H1 (cell line): ENCODE measurements around the gene WDSUB1. TPM values are rescaled to one million over a fixed set of nuclear protein-coding genes. Genes with fewer than 3 reads are reported as not detected.

ENCODE experiments used
- CTCF ChIA-PET: fragments of 300-600 bp; sonication (Branson Sonifier 250); formaldehyde crosslinking; loops from one replicate; lab custom pipeline; 2021; ENCODE audit not compliant: partially characterized antibody; lab: Charles Lee
- POLR2A ChIA-PET: fragments of 300-600 bp; sonication (Branson Sonifier 250); formaldehyde crosslinking; loops from one replicate; lab custom pipeline; 2021; ENCODE audit warnings: inconsistent platforms; ENCODE audit not compliant: partially characterized antibody; lab: Charles Lee
- DNase-seq, 2 experiments: peaks; one replicate each; pipeline versions ENCODE4 v3.0.0 to v3.0.0-alpha.2; 2010 to 2022; ENCODE audit warnings: low spot score in 2 of 2, low read depth in 1 of 2, mixed read lengths in 1 of 2
- FAIRE-seq: peaks from 2 replicates; lab custom pipeline; 2011; peaks lifted over from hg19 to GRCh38; lab: Jason Lieb, UNC
- H2AFZ ChIP-seq: 2 replicates; pipeline ENCODE4 v1.8.1; 2012; ENCODE audit warnings: low read length, inconsistent platforms
- H2AK5ac ChIP-seq: 2 replicates; pipeline ENCODE4 v1.6.1; 2013; ENCODE audit warnings: low read depth, low read length
- H2BK120ac ChIP-seq: replicated peaks from 2 replicates; pipeline ENCODE3; 2013; ENCODE audit warnings: low read depth, low read length, inconsistent platforms
- H2BK12ac ChIP-seq: 2 replicates; pipeline ENCODE4 v1.6.1; 2013; ENCODE audit warnings: low read depth, low read length
- H2BK15ac ChIP-seq: 2 replicates; pipeline ENCODE4 v1.6.1; 2013; ENCODE audit warnings: low read length
- H2BK20ac ChIP-seq: 2 replicates; pipeline ENCODE4 v1.6.1; 2013; ENCODE audit warnings: low read length
- H2BK5ac ChIP-seq: 2 replicates; pipeline ENCODE4 v1.6.1; 2013; ENCODE audit warnings: low read depth, low read length
- H3K14ac ChIP-seq: 2 replicates; pipeline ENCODE4 v1.6.1; 2013; ENCODE audit warnings: inconsistent platforms; ENCODE audit not compliant: insufficient read length
- H3K18ac ChIP-seq: 2 replicates; pipeline ENCODE4 v1.6.1; 2013; ENCODE audit warnings: low read length; ENCODE audit errors: extremely low read depth
- H3K23ac ChIP-seq: 2 replicates; pipeline ENCODE4 v1.6.1; 2013; ENCODE audit warnings: inconsistent platforms; ENCODE audit not compliant: insufficient read length
- H3K23me2 ChIP-seq: 2 replicates; pipeline ENCODE4 v1.6.1; 2013; ENCODE audit warnings: low read depth, low read length
- H3K27ac ChIP-seq: 2 replicates; pipeline ENCODE4 v1.6.1; 2011; ENCODE audit warnings: low read depth, low read length, inconsistent platforms
- H3K27me3 ChIP-seq, 4 experiments: replicated peaks in 1 of 4; 1 replicate in 1 of 4; 2 replicates in 3 of 4; pipeline versions ENCODE4 v1.6.1 to v1.8.1; 2011 to 2013; ENCODE audit warnings: low read length in 3 of 4, mild to moderate bottlenecking in 3 of 4, inconsistent platforms in 2 of 4, mixed read lengths in 2 of 4, moderate library complexity in 1 of 4; ENCODE audit not compliant: control insufficient read depth in 3 of 4, insufficient read depth in 3 of 4; ENCODE audit errors: extremely low read depth in 1 of 4
- H3K36me3 ChIP-seq, 4 experiments: 2 replicates each; pipeline versions ENCODE4 v1.6.1 to v1.8.1; 2011 to 2013; ENCODE audit warnings: mild to moderate bottlenecking in 4 of 4, low read length in 3 of 4, moderate library complexity in 2 of 4, control low read depth in 1 of 4, inconsistent platforms in 1 of 4; ENCODE audit not compliant: insufficient read depth in 4 of 4, control insufficient read depth in 2 of 4
- H3K4ac ChIP-seq: replicated peaks from 2 replicates; pipeline ENCODE3; 2013; ENCODE audit warnings: low read length, low read depth, mixed read lengths, inconsistent platforms; ENCODE audit not compliant: insufficient read length
- H3K4me1 ChIP-seq, 4 experiments: replicated peaks in 1 of 4; 1 replicate in 1 of 4; 2 replicates in 3 of 4; pipeline versions ENCODE4 v1.6.1 to v1.8.1; 2011 to 2013; ENCODE audit warnings: low read length in 3 of 4, inconsistent platforms in 2 of 4, mixed read lengths in 1 of 4; ENCODE audit not compliant: insufficient read depth in 4 of 4, control insufficient read depth in 3 of 4
- H3K4me2 ChIP-seq, 2 experiments: 2 replicates each; pipeline versions ENCODE4 v1.6.1 to v1.8.1; 2011 to 2013; ENCODE audit warnings: low read depth in 2 of 2, low read length in 2 of 2, control low read depth in 1 of 2, inconsistent platforms in 1 of 2, mild to moderate bottlenecking in 1 of 2; ENCODE audit not compliant: insufficient read depth in 1 of 2
- H3K4me3 ChIP-seq, 4 experiments: fragments of 200-600, 300-600 bp in 1 of 4; sonication (generic), shearing (Covaris generic), sonication (Bioruptor Twin) in 1 of 4; 2 replicates each; pipeline versions ENCODE4 v1.5.1 to v1.8.1; 2011 to 2016; ENCODE audit warnings: low read length in 4 of 4, low read depth in 3 of 4, control low read depth in 2 of 4, inconsistent platforms in 2 of 4, mild to moderate bottlenecking in 2 of 4, mixed read lengths in 1 of 4, moderate library complexity in 1 of 4; ENCODE audit not compliant: insufficient read depth in 2 of 4; ENCODE audit errors: extremely low read depth in 1 of 4
- H3K56ac ChIP-seq: replicated peaks from 2 replicates; pipeline ENCODE3; 2013; ENCODE audit warnings: low read depth, mild to moderate bottlenecking, mixed read lengths, low read length, inconsistent platforms; ENCODE audit not compliant: insufficient read length
- H3K79me1 ChIP-seq: 2 replicates; pipeline ENCODE4 v1.6.1; 2013; ENCODE audit warnings: low read depth, low read length, control low read depth
- H3K79me2 ChIP-seq, 2 experiments: 2 replicates each; pipeline versions ENCODE4 v1.6.1 to v1.8.1; 2012 to 2013; ENCODE audit warnings: low read length in 2 of 2, mild to moderate bottlenecking in 2 of 2, inconsistent platforms in 1 of 2; ENCODE audit not compliant: insufficient read depth in 2 of 2, control insufficient read depth in 1 of 2
- H3K9ac ChIP-seq, 4 experiments: replicated peaks in 1 of 4; 1 replicate in 1 of 4; 2 replicates in 3 of 4; pipeline versions ENCODE4 v1.6.1 to v1.8.1; 2011 to 2013; ENCODE audit warnings: low read depth in 3 of 4, low read length in 3 of 4, control low read depth in 2 of 4, mild to moderate bottlenecking in 2 of 4, moderate library complexity in 2 of 4, inconsistent platforms in 1 of 4; ENCODE audit errors: extremely low read depth in 1 of 4
- H3K9me3 ChIP-seq, 2 experiments: 2 replicates each; pipeline versions ENCODE4 v1.6.1 to v1.8.1; 2012 to 2013; ENCODE audit warnings: mild to moderate bottlenecking in 2 of 2, moderate library complexity in 2 of 2, control low read depth in 1 of 2, inconsistent platforms in 1 of 2, low read depth in 1 of 2, low read length in 1 of 2, mixed read lengths in 1 of 2; ENCODE audit not compliant: insufficient read depth in 2 of 2
- H4K20me1 ChIP-seq, 2 experiments: replicated peaks in 1 of 2; 2 replicates each; pipeline versions ENCODE3 to v1.8.1; 2011 to 2013; ENCODE audit warnings: inconsistent platforms in 2 of 2, low read length in 2 of 2, mild to moderate bottlenecking in 1 of 2; ENCODE audit not compliant: insufficient read depth in 2 of 2, control insufficient read depth in 1 of 2
- H4K5ac ChIP-seq: 2 replicates; pipeline ENCODE4 v1.6.1; 2013; ENCODE audit warnings: low read length, low read depth, mixed read lengths, inconsistent platforms; ENCODE audit not compliant: insufficient read length
- H4K8ac ChIP-seq: 2 replicates; pipeline ENCODE4 v1.8.0; 2013; ENCODE audit warnings: mild to moderate bottlenecking, moderate library complexity, low read length, inconsistent platforms; ENCODE audit not compliant: insufficient read depth; ENCODE audit errors: extremely low read depth
- H4K91ac ChIP-seq: replicated peaks from 2 replicates; pipeline ENCODE3; 2013; ENCODE audit warnings: low read length, mixed read lengths, inconsistent platforms; ENCODE audit not compliant: insufficient read length
- ATF2 ChIP-seq: IDR thresholded peaks from 2 replicates; pipeline ENCODE4 v1.6.1; 2012; ENCODE audit warnings: low read length, inconsistent platforms
- BACH1 ChIP-seq: IDR thresholded peaks from 2 replicates; pipeline ENCODE4 v1.6.1; 2012; ENCODE audit warnings: low read length, improper control_type of control experiment
- polyA plus RNA-seq, 7 experiments: library from polyadenylated mRNA; depleted of rRNA in 3 of 7; stranded (reverse) in 5 of 7; unstranded in 2 of 7; fragments of >200 nt in 5 of 7; fragments of 200-250 nt in 2 of 7; gene quantifications; 1 replicate in 5 of 7; 2 replicates in 1 of 7; 4 replicates in 1 of 7; pipeline versions ENCODE4 v1.2.1 to v1.2.3, GENCODE V29; 2011 to 2013; ENCODE audit warnings: missing spikeins in 2 of 7, mixed read lengths in 2 of 7
- total RNA-seq: library from RNA; stranded (reverse); fragmentation: NEBNext Ultra II Directional; extraction: Animal tissue kit (Norgen Biotek cat#: 25700); gene quantifications from 2 replicates; pipeline ENCODE4 v1.2.1, GENCODE V29; 2021

Gene WDSUB1
- total and polyA plus RNA-seq, 2 of the 8 experiments (the other 6 are each of a cell fraction or from before 2014, with no cell fraction given) = 5.5 to 8.0 TPM

- no peak overlapping the region for H2BK120ac ChIP-seq
- H3K4me1 ChIP-seq = no peaks in the 10 kb centered on the region
- no peak overlapping the region for H3K4me2 ChIP-seq
- no peak overlapping the region for H2BK15ac ChIP-seq
- no peak overlapping the region for H2AK5ac ChIP-seq
- no peak overlapping the region for H4K91ac ChIP-seq
- no peak overlapping the region for H3K23ac ChIP-seq
- H3K79me2 ChIP-seq = no peaks in the 10 kb centered on the region
- H2AFZ ChIP-seq = no peak overlapping the region
- DNase-seq (peak in 1 of 2 experiments; percentile 16), FAIRE-seq (no peak)
- no peak overlapping the region for H3K14ac ChIP-seq
- H2BK12ac ChIP-seq = no peak overlapping the region
- H4K8ac ChIP-seq = no peak overlapping the region
- H2BK5ac ChIP-seq = no peak overlapping the region
- H3K18ac ChIP-seq = no peak overlapping the region
- H3K23me2 ChIP-seq = no peaks in the 10 kb centered on the region
- H4K20me1 ChIP-seq = peaks cover 0 to 6% of the 10 kb centered on the region in 2 experiments
- no peak overlapping the region for H3K9ac ChIP-seq
- H3K9me3 ChIP-seq = no peaks in the 10 kb centered on the region
- CTCF ChIA-PET = interaction anchor here (0.6 to 4.2 kb wide), 8 partner anchors 11 to 674 kb away, joined by 3 to 19 read pairs (median 3); no protein-coding TSS in a partner anchor
- no peak overlapping the region for H3K4ac ChIP-seq
- no peak overlapping the region for H3K4me3 ChIP-seq
- no peak overlapping the region for H3K56ac ChIP-seq
- no peak overlapping the region for H4K5ac ChIP-seq
- H3K79me1 ChIP-seq = no peaks in the 10 kb centered on the region
- POLR2A ChIA-PET = no interaction called here
- peaks cover 0 to 6% (median 1%) of the 10 kb centered on the region in 4 experiments; a peak in 1 of 8 replicates for H3K36me3 ChIP-seq
- H3K27ac ChIP-seq = no peak overlapping the region
- no peak overlapping the region for H2BK20ac ChIP-seq
- H3K27me3 ChIP-seq = no peaks in the 10 kb centered on the region; a peak in 1 of 7 replicates
- TF ChIP-seq ATF2 (no peak), BACH1 (no peak)
Measured at GRCh38 chr2:159226608-159227385, 59.7 kb downstream of the WDSUB1 start.
